ENCODE measurements around the gene NACC1. TPM values are rescaled to one million over a fixed set of nuclear protein-coding genes. Genes with fewer than 3 reads are reported as not detected.

NACC1 gene
- total RNA-seq, 1 donor from 2014 or later, result 34.7 TPM

DNA sequence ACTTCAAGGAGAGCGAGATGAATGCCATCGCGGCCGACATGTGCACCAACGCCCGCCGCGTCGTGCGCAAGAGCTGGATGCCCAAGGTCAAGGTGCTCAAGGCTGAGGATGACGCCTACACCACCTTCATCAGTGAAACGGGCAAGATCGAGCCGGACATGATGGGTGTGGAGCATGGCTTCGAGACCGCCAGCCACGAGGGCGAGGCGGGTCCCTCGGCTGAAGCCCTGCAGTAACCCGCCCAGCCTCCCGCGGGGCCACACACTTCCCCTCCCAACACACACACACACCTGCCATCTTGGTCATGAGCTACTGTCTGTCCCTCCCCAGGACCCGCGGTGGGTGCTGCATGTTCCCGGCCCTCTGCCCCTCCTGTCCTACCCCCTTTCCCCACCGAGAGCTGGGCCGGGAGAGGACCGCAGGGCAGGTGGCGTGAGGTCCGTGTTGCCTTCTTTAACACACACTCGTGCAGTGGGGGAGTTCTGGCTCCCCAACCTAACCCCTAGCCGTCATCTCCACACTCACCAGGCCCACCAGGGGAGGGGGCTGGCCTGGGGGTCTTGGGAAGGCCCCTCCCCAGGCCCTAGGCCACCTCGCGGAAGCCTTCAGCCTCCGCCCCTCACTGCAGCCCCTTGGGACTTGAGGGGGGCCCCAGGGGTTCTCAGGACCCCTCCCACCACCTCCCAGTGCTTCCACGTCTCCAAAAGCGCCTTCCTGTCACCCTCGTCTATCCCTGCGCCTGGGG, 20.3 kb downstream of the NACC1 start:
- H3K79me2 ChIP-seq (ENCODE audit: low read depth), result peaks cover 18% of the 10 kb centered on the region
- Mint-ChIP-seq H3K4me1 (no peaks in the 10 kb centered on the region), H3K36me3 (peaks cover 9% of the 10 kb centered on the region), H3K4me3 (no peak overlapping the region), H3K9me3 (no peaks in the 10 kb centered on the region), H3K27me3 (ENCODE audit: insufficient read depth, low read depth) (peaks cover 5% of the 10 kb centered on the region), H3K27ac (no peak overlapping the region)
- TF ChIP-seq EZH2phosphoT487 (IDR thresholded peaks at IDR 0.05) (no peak), CTCF (IDR thresholded peaks at IDR 0.05) (no peak), EZH2 (IDR thresholded peaks at IDR 0.05) (no peak)
- H3K4me3 ChIP-seq, result no peak overlapping the region
- no peak for DNase-seq (ENCODE audit: low spot score)
- H3K9ac ChIP-seq, result no peak overlapping the region
- H3K27ac ChIP-seq, result peak overlapping the region; percentile 37
- no peaks in the 10 kb centered on the region for H3K9me3 ChIP-seq (ENCODE audit: low read depth)
- H2AFZ ChIP-seq (replicated peaks), result no peak overlapping the region
- H3K36me3 ChIP-seq, result no peaks in the 10 kb centered on the region
- H3F3A ChIP-seq (ENCODE audit: low read depth), result peaks cover 6% of the 10 kb centered on the region
- H3K4me2 ChIP-seq, result no peak overlapping the region
- H4K20me1 ChIP-seq (ENCODE audit: low read depth), result peaks cover 49% of the 10 kb centered on the region
- no peaks in the 10 kb centered on the region for H3K4me1 ChIP-seq
- H3K27me3 ChIP-seq, result no peaks in the 10 kb centered on the region

DNA sequence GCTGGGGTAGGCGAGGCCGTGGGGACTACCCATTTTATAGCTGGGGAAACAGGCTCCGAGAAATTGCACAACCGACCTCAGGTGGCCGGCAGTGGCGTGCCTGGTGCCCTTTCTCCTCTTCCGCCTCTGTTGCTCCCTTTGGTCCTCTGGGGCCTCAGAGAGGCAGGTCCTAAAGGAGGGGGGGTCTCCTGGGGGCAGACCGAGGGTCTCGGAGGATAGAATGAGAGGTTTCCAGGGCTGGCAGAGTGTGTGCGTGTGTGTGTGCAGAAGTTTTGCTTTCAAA, 20.8 kb downstream of the NACC1 start:
- Mint-ChIP-seq H3K36me3 (peaks cover 9% of the 10 kb centered on the region), H3K4me1 (no peaks in the 10 kb centered on the region), H3K4me3 (no peak overlapping the region), H3K27ac (no peak overlapping the region), H3K27me3 (ENCODE audit: insufficient read depth, low read depth) (peaks cover 5% of the 10 kb centered on the region), H3K9me3 (no peaks in the 10 kb centered on the region)
- no peak overlapping the region for H3K4me3 ChIP-seq
- H3K9ac ChIP-seq, result no peak overlapping the region
- H3K4me1 ChIP-seq, result no peaks in the 10 kb centered on the region
- peaks cover 13% of the 10 kb centered on the region for H3K79me2 ChIP-seq (ENCODE audit: low read depth)
- no peaks in the 10 kb centered on the region for H3K36me3 ChIP-seq
- peaks cover 6% of the 10 kb centered on the region for H3F3A ChIP-seq (ENCODE audit: low read depth)
- no peak overlapping the region for H2AFZ ChIP-seq (replicated peaks)
- no peaks in the 10 kb centered on the region for H3K27me3 ChIP-seq
- H3K9me3 ChIP-seq (ENCODE audit: low read depth), result no peaks in the 10 kb centered on the region
- H3K4me2 ChIP-seq, result no peak overlapping the region
- DNase-seq (ENCODE audit: low spot score), result no peak
- peak overlapping the region; percentile 37 for H3K27ac ChIP-seq
- TF ChIP-seq CTCF (IDR thresholded peaks at IDR 0.05) (no peak), EZH2 (IDR thresholded peaks at IDR 0.05) (no peak), EZH2phosphoT487 (IDR thresholded peaks at IDR 0.05) (no peak)
- peaks cover 44% of the 10 kb centered on the region for H4K20me1 ChIP-seq (ENCODE audit: low read depth)

GRCh38 chr19:13139633-13140311, 21.7 kb downstream of the NACC1 start:
- no peak overlapping the region for H3K4me3 Mint-ChIP-seq

More at GRCh38 chr19:13139633-13140311, 21.7 kb downstream of the NACC1 start:
- H3K27me3 ChIP-seq, result no peaks in the 10 kb centered on the region
- H3K4me1 ChIP-seq, result no peaks in the 10 kb centered on the region
- no peak for TF ChIP-seq EZH2phosphoT487 (IDR thresholded peaks at IDR 0.05)
- TF ChIP-seq EZH2 (IDR thresholded peaks at IDR 0.05), result no peak
- no peak for TF ChIP-seq CTCF (IDR thresholded peaks at IDR 0.05)
- peaks cover 9% of the 10 kb centered on the region for H3K36me3 Mint-ChIP-seq
- H3K4me3 ChIP-seq, result no peak overlapping the region
- no peaks in the 10 kb centered on the region for H3K9me3 ChIP-seq (ENCODE audit: low read depth)
- H3K79me2 ChIP-seq (ENCODE audit: low read depth), result peaks cover 4% of the 10 kb centered on the region
- no peak overlapping the region for H2AFZ ChIP-seq (replicated peaks)
- no peak overlapping the region for H3K9ac ChIP-seq
- H3K27me3 Mint-ChIP-seq (ENCODE audit: insufficient read depth, low read depth), result peaks cover 5% of the 10 kb centered on the region
- no peak overlapping the region for H3K4me2 ChIP-seq
- peaks cover 35% of the 10 kb centered on the region for H4K20me1 ChIP-seq (ENCODE audit: low read depth)
- no peak for DNase-seq (ENCODE audit: low spot score)
- H3K9me3 Mint-ChIP-seq, result no peaks in the 10 kb centered on the region
- no peak overlapping the region for H3K27ac Mint-ChIP-seq
- peak overlapping the region; percentile 37 for H3K27ac ChIP-seq
- no peaks in the 10 kb centered on the region for H3K36me3 ChIP-seq
- H3F3A ChIP-seq (ENCODE audit: low read depth), result peaks cover 6% of the 10 kb centered on the region
- H3K4me1 Mint-ChIP-seq, result no peaks in the 10 kb centered on the region

Measured in neural progenitor cell (in vitro differentiated cells).